Camera-type eye (tissue), 1 donor: Measurements from ENCODE around the gene ORMDL1. TPM values are rescaled to one million over a fixed set of nuclear protein-coding genes. Genes with fewer than 3 reads are reported as not detected.

ENCODE experiments used
- total RNA-seq: library from RNA; depleted of rRNA; stranded (reverse); fragments of >200 nt; gene quantifications from one replicate; pipeline ENCODE4 v1.2.3, GENCODE V29; 2014

Gene ORMDL1
- total RNA-seq, result 175 TPM

GRCh38 chr2:189783927-189784867, at the start of gene ORMDL1, which contains the start of gene PMS1:
Gene ORMDL1, minus strand, starts transcription at chr2:189784339. Its CDS starts 1,744 bp downstream, at chr2:189782595.
Gene PMS1, plus strand, starts transcription at chr2:189784450. Its CDS starts 7,360 bp downstream, at chr2:189791810.

GRCh38 chr2:189762551-189763298, 21.4 kb downstream of the ORMDL1 start, which contains the start of gene OSGEPL1:
Gene OSGEPL1, minus strand, starts transcription at chr2:189762792. Its CDS starts 1,152 bp downstream, at chr2:189761640.

Other genes starting within 250 kb of the ORMDL1 start
- gene SLC40A1, start 203.6 kb downstream of the ORMDL1 start, total RNA-seq, result 129 TPM
- 103 TPM for gene ASNSD1, start 122.9 kb downstream of the ORMDL1 start, total RNA-seq
- 37.9 TPM for gene ANKAR, start 109.7 kb downstream of the ORMDL1 start, total RNA-seq
- 29.6 TPM for gene OSGEPL1, start 21.5 kb downstream of the ORMDL1 start, total RNA-seq
- gene PMS1, start 111 bp upstream of the ORMDL1 start, total RNA-seq, result 47.7 TPM